K562 (cell line): ENCODE data around the gene TMEM127. TPM values are rescaled to one million over a fixed set of nuclear protein-coding genes. Genes with fewer than 3 reads are reported as not detected.
A peak's percentile ranks its signal among the peaks of the same experiment; 100 is the strongest.

ENCODE experiments used
- GTF2E2 ChIP-seq: fragments of 200-800 bp; sonication (Bioruptor generic); IDR thresholded peaks from 2 replicates; pipeline ENCODE4 v1.6.1; 2016; ENCODE audit warnings: missing genetic modification characterization, missing compliant biosample characterization
- ILF3 ChIP-seq: fragments of 450-650 bp; IDR thresholded peaks from 2 replicates; pipeline ENCODE4 v1.6.1; 2018; ENCODE audit warnings: antibody characterized with exemption, mild to moderate bottlenecking, moderate library complexity, borderline replicate concordance
- NBN ChIP-seq: fragments of 450-650 bp; IDR thresholded peaks from 2 replicates; pipeline ENCODE4 v1.6.1; 2016; ENCODE audit warnings: low read depth, mild to moderate bottlenecking
- NR2C1 ChIP-seq, 2 experiments: fragments of 450-650 bp; IDR thresholded peaks; 2 replicates each; pipeline ENCODE4 v1.6.1; 2017; ENCODE audit warnings: mild to moderate bottlenecking in 2 of 2, antibody characterized with exemption in 1 of 2, inconsistent platforms in 1 of 2, missing compliant biosample characterization in 1 of 2, missing genetic modification characterization in 1 of 2
- PHF21A ChIP-seq: fragments of 450-650 bp; IDR thresholded peaks from 2 replicates; pipeline ENCODE4 v1.6.1; 2017; ENCODE audit warnings: low read depth, borderline replicate concordance
- PYGO2 ChIP-seq: fragments of 450-650 bp; IDR thresholded peaks from 2 replicates; pipeline ENCODE4 v1.6.1; 2016; ENCODE audit warnings: mild to moderate bottlenecking, missing genetic modification characterization, moderate library complexity, missing compliant biosample characterization
- TAF9B ChIP-seq: fragments of 450-650 bp; IDR thresholded peaks from 2 replicates; pipeline ENCODE4 v1.6.1; 2018; ENCODE audit warnings: mild to moderate bottlenecking; ENCODE audit not compliant: partially characterized antibody
- TBP ChIP-seq: optimal IDR thresholded peaks from 2 replicates; pipeline ENCODE3; 2011; ENCODE audit warnings: low read depth, low read length, improper control_type of control experiment
- TCF7L2 ChIP-seq: fragments of 150-350 bp; IDR thresholded peaks from 2 replicates; pipeline ENCODE4 v1.6.1; 2016; ENCODE audit warnings: low read depth, mild to moderate bottlenecking, low read length, moderate library complexity
- TFAP4 ChIP-seq: sonication (generic); formaldehyde crosslinking; IDR thresholded peaks from 2 replicates; pipeline ENCODE4 v1.8.0; 2022; ENCODE audit warnings: missing genetic modification reagents, mild to moderate bottlenecking, moderate library complexity, borderline replicate concordance
- ZNF41 ChIP-seq: fragments of 250-450 bp; sonication (Bioruptor Pico); conservative IDR thresholded peaks from 2 replicates; pipeline ENCODE4 v1.4.0; 2020; ENCODE audit warnings: mild to moderate bottlenecking
- ZNF551 ChIP-seq: fragments of 250-450 bp; sonication (Bioruptor Pico); IDR thresholded peaks from 2 replicates; pipeline ENCODE4 v1.5.0; 2021; ENCODE audit warnings: mild to moderate bottlenecking, moderate library complexity
- ZNF717 ChIP-seq: fragments of 250-450 bp; sonication (Bioruptor Pico); IDR thresholded peaks from 2 replicates; pipeline ENCODE4 v1.5.0; 2021
- ZNF75A ChIP-seq: fragments of 450-650 bp; formaldehyde crosslinking; IDR thresholded peaks from 2 replicates; pipeline ENCODE4 v1.4.0; 2020; ENCODE audit warnings: mild to moderate bottlenecking
- polyA plus RNA-seq, 8 experiments: library from polyadenylated mRNA; depleted of rRNA in 4 of 8; stranded (reverse) in 5 of 8; unstranded in 3 of 8; fragments of >200 nt; fragmentation: Nextera tagmentation in 2 of 8; fragmentation: Illumina TruSeq in 1 of 8; extraction: Ambion mirVana in 2 of 8; extraction: Trizol in 1 of 8; gene quantifications; 2 replicates each; pipeline versions ENCODE4 v1.2.1 to v1.2.3, GENCODE V29; 2011 to 2014; ENCODE audit warnings: inconsistent platforms in 1 of 8, missing spikeins in 1 of 8
- total RNA-seq, 7 experiments: library from RNA; depleted of rRNA in 6 of 7; stranded (reverse); fragments of >200 nt in 6 of 7; fragmentation: Illumina TruSeq in 2 of 7; extraction: Trizol in 2 of 7; gene quantifications; 2 replicates each; pipeline versions ENCODE4 v1.2.1 to v1.2.3, GENCODE V29; 2011 to 2021; ENCODE audit warnings: low replicate concordance in 1 of 7
- TF ChIP-seq, protein P1 (sequence below): fragments of 250-450 bp; sonication (Bioruptor Pico); IDR thresholded peaks from 2 replicates; pipeline ENCODE4 v1.8.0; 2022; ENCODE audit warnings: moderate library complexity, mild to moderate bottlenecking, inconsistent platforms
- TF ChIP-seq, protein P2 (sequence below), 3 experiments: fragments of 200-800 bp in 1 of 3; fragments of 250-450 bp in 1 of 3; fragments of 450-650 bp in 1 of 3; sonication (Bioruptor Pico) in 1 of 3; sonication (Bioruptor generic) in 1 of 3; formaldehyde crosslinking in 1 of 3; IDR thresholded peaks; 2 replicates each; pipeline versions ENCODE4 v1.6.1 to v1.8.0; 2016 to 2022; ENCODE audit warnings: mild to moderate bottlenecking in 2 of 3, missing genetic modification characterization in 2 of 3, missing compliant biosample characterization in 1 of 3, moderate library complexity in 1 of 3
- TF ChIP-seq, protein P3 (sequence below): fragments of 450-650 bp; IDR thresholded peaks from 2 replicates; pipeline ENCODE4 v1.6.1; 2017; ENCODE audit warnings: antibody characterized with exemption, mild to moderate bottlenecking

The TMEM127 gene
- total and polyA plus RNA-seq, 9 of the 15 experiments (the other 6 are each of a cell fraction or from before 2014, with no cell fraction given), result 1.7 to 20.0 (median 9.9) TPM

DNA sequence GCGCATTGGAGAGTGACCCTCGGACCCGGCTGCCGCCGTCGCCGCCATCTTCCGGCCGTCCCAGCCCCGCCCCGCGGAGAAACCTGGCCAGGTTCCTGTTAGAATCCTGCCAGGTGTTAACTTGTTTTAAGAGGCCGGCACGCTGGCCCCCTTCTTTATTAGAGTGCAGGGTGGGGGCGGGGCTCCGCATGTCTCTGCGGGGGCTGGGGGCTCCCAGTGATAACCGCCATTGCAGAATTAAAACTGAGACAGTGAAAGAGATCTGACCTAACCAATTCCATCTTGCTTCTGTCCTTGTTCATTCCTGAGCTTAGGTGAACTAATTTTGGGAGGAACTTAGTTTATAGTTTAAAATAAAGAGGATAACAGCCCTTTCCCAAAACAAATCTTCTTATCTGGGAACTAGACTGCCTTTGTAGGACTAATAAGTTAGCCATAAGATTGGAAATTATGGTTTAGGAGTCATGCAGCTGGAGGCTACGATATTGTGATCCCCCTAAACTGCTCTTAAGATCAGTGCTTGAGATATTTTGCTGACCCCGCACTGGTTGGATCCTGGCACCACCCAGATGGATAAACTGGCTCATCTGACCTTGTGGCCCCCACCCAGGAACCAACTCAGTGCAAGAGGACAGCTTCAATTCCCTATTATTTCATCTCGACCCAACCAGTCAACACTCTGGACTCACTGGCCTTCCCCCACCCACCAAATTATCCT, 56.6 kb downstream of the TMEM127 start (continued):
- TF ChIP-seq PHF21A (no peak), ILF3 (no peak), ZNF717 (CRISPR knock-in tag) (no peak), NR2C1 (IDR thresholded peaks at IDR 0.05) (no peak), NR2C1 (tag; IDR thresholded peaks at IDR 0.05) (peak; percentile 6; the same call in 1 of the 2 replicates), TBP (peak; percentile 43), TAF9B (peak; percentile 15), NBN (no peak), TFAP4 (CRISPR knock-in tag) (no peak), TCF7L2 (no peak), ZNF75A (CRISPR knock-in tag) (no peak), GTF2E2 (tag) (no peak), ZNF41 (CRISPR knock-in tag) (0 out of 2 replicates have a peak, but pooled peaks have one; percentile 19), PYGO2 (no peak; the same call in 1 of the 2 replicates), ZNF551 (no peak)
- TF ChIP-seq, protein P1, sequence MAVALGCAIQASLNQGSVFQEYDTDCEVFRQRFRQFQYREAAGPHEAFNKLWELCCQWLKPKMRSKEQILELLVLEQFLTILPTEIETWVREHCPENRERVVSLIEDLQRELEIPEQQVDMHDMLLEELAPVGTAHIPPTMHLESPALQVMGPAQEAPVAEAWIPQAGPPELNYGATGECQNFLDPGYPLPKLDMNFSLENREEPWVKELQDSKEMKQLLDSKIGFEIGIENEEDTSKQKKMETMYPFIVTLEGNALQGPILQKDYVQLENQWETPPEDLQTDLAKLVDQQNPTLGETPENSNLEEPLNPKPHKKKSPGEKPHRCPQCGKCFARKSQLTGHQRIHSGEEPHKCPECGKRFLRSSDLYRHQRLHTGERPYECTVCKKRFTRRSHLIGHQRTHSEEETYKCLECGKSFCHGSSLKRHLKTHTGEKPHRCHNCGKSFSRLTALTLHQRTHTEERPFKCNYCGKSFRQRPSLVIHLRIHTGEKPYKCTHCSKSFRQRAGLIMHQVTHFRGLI (CRISPR knock-in tag), result no peak
- TF ChIP-seq, protein P2, sequence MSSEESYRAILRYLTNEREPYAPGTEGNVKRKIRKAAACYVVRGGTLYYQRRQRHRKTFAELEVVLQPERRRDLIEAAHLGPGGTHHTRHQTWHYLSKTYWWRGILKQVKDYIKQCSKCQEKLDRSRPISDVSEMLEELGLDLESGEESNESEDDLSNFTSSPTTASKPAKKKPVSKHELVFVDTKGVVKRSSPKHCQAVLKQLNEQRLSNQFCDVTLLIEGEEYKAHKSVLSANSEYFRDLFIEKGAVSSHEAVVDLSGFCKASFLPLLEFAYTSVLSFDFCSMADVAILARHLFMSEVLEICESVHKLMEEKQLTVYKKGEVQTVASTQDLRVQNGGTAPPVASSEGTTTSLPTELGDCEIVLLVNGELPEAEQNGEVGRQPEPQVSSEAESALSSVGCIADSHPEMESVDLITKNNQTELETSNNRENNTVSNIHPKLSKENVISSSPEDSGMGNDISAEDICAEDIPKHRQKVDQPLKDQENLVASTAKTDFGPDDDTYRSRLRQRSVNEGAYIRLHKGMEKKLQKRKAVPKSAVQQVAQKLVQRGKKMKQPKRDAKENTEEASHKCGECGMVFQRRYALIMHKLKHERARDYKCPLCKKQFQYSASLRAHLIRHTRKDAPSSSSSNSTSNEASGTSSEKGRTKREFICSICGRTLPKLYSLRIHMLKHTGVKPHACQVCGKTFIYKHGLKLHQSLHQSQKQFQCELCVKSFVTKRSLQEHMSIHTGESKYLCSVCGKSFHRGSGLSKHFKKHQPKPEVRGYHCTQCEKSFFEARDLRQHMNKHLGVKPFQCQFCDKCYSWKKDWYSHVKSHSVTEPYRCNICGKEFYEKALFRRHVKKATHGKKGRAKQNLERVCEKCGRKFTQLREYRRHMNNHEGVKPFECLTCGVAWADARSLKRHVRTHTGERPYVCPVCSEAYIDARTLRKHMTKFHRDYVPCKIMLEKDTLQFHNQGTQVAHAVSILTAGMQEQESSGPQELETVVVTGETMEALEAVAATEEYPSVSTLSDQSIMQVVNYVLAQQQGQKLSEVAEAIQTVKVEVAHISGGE (CRISPR knock-in tag; IDR thresholded peaks at IDR 0.05), result peak in 1 of 3 experiments; percentile 60; a peak in 1 of 6 replicates
- TF ChIP-seq, protein P3, sequence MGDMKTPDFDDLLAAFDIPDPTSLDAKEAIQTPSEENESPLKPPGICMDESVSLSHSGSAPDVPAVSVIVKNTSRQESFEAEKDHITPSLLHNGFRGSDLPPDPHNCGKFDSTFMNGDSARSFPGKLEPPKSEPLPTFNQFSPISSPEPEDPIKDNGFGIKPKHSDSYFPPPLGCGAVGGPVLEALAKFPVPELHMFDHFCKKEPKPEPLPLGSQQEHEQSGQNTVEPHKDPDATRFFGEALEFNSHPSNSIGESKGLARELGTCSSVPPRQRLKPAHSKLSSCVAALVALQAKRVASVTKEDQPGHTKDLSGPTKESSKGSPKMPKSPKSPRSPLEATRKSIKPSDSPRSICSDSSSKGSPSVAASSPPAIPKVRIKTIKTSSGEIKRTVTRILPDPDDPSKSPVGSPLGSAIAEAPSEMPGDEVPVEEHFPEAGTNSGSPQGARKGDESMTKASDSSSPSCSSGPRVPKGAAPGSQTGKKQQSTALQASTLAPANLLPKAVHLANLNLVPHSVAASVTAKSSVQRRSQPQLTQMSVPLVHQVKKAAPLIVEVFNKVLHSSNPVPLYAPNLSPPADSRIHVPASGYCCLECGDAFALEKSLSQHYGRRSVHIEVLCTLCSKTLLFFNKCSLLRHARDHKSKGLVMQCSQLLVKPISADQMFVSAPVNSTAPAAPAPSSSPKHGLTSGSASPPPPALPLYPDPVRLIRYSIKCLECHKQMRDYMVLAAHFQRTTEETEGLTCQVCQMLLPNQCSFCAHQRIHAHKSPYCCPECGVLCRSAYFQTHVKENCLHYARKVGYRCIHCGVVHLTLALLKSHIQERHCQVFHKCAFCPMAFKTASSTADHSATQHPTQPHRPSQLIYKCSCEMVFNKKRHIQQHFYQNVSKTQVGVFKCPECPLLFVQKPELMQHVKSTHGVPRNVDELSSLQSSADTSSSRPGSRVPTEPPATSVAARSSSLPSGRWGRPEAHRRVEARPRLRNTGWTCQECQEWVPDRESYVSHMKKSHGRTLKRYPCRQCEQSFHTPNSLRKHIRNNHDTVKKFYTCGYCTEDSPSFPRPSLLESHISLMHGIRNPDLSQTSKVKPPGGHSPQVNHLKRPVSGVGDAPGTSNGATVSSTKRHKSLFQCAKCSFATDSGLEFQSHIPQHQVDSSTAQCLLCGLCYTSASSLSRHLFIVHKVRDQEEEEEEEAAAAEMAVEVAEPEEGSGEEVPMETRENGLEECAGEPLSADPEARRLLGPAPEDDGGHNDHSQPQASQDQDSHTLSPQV, result peak; percentile 62
